Progenitor cell of endocrine pancreas (in vitro differentiated cells): Measurements from ENCODE around the gene SRPRB. TPM values are rescaled to one million over a fixed set of nuclear protein-coding genes. Genes with fewer than 3 reads are reported as not detected.

Experiments
- DNase-seq: peaks from one replicate; pipeline ENCODE4 v3.0.0; 2021; ENCODE audit warnings: low spot score; ENCODE audit not compliant: unreplicated experiment
- H3K27ac Mint-ChIP-seq: 2 replicates; pipeline ENCODE4 v1.8.0; 2021; ENCODE audit warnings: mild to moderate bottlenecking, moderate library complexity, mixed read lengths
- H3K27me3 Mint-ChIP-seq: 2 replicates; pipeline ENCODE4 v1.8.0; 2021; ENCODE audit warnings: mixed read lengths
- H3K36me3 Mint-ChIP-seq: 2 replicates; pipeline ENCODE4 v1.8.0; 2022; ENCODE audit warnings: mixed read lengths; ENCODE audit not compliant: insufficient read depth
- H3K4me1 Mint-ChIP-seq: 2 replicates; pipeline ENCODE4 v1.8.0; 2021; ENCODE audit warnings: low read depth, mixed read lengths
- H3K4me3 Mint-ChIP-seq: 2 replicates; pipeline ENCODE4 v1.8.0; 2021; ENCODE audit warnings: low read depth, mild to moderate bottlenecking, moderate library complexity, mixed read lengths
- H3K9me3 Mint-ChIP-seq: 2 replicates; pipeline ENCODE4 v1.8.0; 2021; ENCODE audit warnings: low read depth, mixed read lengths
- CTCF ChIP-seq: fragments of 200-600 bp; sonication (generic); IDR thresholded peaks from one replicate; pipeline ENCODE4 v1.5.0; 2021; ENCODE audit warnings: antibody characterized with exemption, mild to moderate bottlenecking; ENCODE audit not compliant: unreplicated experiment
- total RNA-seq: library from RNA; stranded (reverse); gene quantifications from 2 replicates; pipeline ENCODE4 v1.2.1, GENCODE V29; 2021

Gene SRPRB
- total RNA-seq, 1 donor from 2014 or later: 38.2 TPM

- no peak for DNase-seq
- H3K27me3 Mint-ChIP-seq: peaks cover 3% of the 10 kb centered on the region
- H3K9me3 Mint-ChIP-seq: no peaks in the 10 kb centered on the region
- no peak overlapping the region for H3K27ac Mint-ChIP-seq
- H3K4me1 Mint-ChIP-seq: no peaks in the 10 kb centered on the region
- H3K36me3 Mint-ChIP-seq: no peaks in the 10 kb centered on the region
- no peak overlapping the region for H3K4me3 Mint-ChIP-seq
- TF ChIP-seq CTCF: no peak
Measured at GRCh38 chr3:133763797-133764683, 41.6 kb upstream of the SRPRB start.

- no peaks in the 10 kb centered on the region for H3K9me3 Mint-ChIP-seq
- H3K36me3 Mint-ChIP-seq: no peaks in the 10 kb centered on the region
- no peak overlapping the region for H3K4me3 Mint-ChIP-seq
- H3K27ac Mint-ChIP-seq: no peak overlapping the region
- TF ChIP-seq CTCF: no peak
- H3K27me3 Mint-ChIP-seq: peaks cover 3% of the 10 kb centered on the region
- no peak for DNase-seq
- no peaks in the 10 kb centered on the region for H3K4me1 Mint-ChIP-seq
Measured at GRCh38 chr3:133765256-133765655, 40.4 kb upstream of the SRPRB start.

DNA sequence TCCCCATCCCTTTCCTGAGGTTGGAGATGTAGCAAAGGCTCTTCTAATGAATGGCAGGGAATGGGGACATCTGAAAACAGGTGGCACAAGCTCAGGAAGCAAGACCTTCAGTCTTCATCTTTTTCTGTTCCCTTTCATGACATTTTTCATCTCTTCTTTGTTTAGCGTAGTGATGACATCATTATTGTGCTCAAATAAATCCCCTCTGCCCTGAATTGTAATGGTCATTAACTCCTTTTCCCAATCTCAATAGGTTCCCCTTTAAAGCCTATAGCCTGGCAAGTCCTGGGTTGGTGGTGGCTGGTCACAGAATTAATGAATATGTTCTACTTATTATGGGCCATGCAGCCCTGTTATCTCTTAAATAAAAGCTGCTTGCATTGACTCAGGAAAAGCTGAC lies 38.0 kb upstream of the SRPRB start:
- H3K4me1 Mint-ChIP-seq: no peaks in the 10 kb centered on the region
- H3K9me3 Mint-ChIP-seq: no peaks in the 10 kb centered on the region
- H3K27me3 Mint-ChIP-seq: peaks cover 3% of the 10 kb centered on the region
- no peak overlapping the region for H3K4me3 Mint-ChIP-seq
- DNase-seq: no peak
- no peak for TF ChIP-seq CTCF
- no peaks in the 10 kb centered on the region for H3K36me3 Mint-ChIP-seq
- H3K27ac Mint-ChIP-seq: no peak overlapping the region

- H3K27ac Mint-ChIP-seq: no peak overlapping the region
- no peaks in the 10 kb centered on the region for H3K27me3 Mint-ChIP-seq
- no peak for TF ChIP-seq CTCF
- no peaks in the 10 kb centered on the region for H3K9me3 Mint-ChIP-seq
- H3K4me1 Mint-ChIP-seq: no peaks in the 10 kb centered on the region
- DNase-seq: no peak
- H3K4me3 Mint-ChIP-seq: no peak overlapping the region
- no peaks in the 10 kb centered on the region for H3K36me3 Mint-ChIP-seq
Measured at GRCh38 chr3:133769536-133769935, 36.1 kb upstream of the SRPRB start.

DNA sequence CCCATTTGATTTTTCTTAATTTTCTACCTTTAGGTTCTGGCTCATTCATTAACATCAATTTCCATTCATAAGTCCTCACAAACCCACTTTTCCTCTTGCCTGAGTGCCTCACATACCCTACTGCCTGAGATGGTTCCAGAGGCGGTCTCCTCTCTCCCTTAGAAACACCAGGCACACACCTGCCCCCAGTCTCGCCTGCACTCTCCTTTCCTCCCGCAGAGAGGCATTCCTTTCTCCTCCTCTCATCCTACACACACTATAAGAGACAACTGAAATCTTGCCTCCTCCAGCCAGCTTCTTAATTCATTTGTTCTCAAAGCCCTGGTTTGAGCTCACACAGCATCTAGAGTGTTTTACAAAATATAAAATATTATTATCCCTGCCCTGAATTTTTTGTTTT lies 31.9 kb upstream of the SRPRB start:
- H3K4me3 Mint-ChIP-seq: no peak overlapping the region
- no peaks in the 10 kb centered on the region for H3K9me3 Mint-ChIP-seq
- no peak for DNase-seq
- peaks cover under 1% of the 10 kb centered on the region for H3K27me3 Mint-ChIP-seq
- no peaks in the 10 kb centered on the region for H3K36me3 Mint-ChIP-seq
- TF ChIP-seq CTCF: no peak
- no peak overlapping the region for H3K27ac Mint-ChIP-seq
- no peaks in the 10 kb centered on the region for H3K4me1 Mint-ChIP-seq
